Muscle of arm (tissue), 12 donors: Measurements from ENCODE around the gene INPP5A. TPM values are rescaled to one million over a fixed set of nuclear protein-coding genes. Genes with fewer than 3 reads are reported as not detected.

Source experiments
- DNase-seq: peaks from one replicate; pipeline ENCODE4 v3.0.0-alpha.2; 2013
- polyA plus RNA-seq, 12 donors: library from polyadenylated mRNA; unstranded; fragments of 120-200 nt; gene quantifications; one replicate each; pipeline ENCODE4 v1.2.1, GENCODE V29; 2013; ENCODE audit not compliant: insufficient read length in 12 of 12

The INPP5A gene
- polyA plus RNA-seq, 12 donors = 22.2 to 59.4 (median 43.8) TPM; not detected in 1

DNA sequence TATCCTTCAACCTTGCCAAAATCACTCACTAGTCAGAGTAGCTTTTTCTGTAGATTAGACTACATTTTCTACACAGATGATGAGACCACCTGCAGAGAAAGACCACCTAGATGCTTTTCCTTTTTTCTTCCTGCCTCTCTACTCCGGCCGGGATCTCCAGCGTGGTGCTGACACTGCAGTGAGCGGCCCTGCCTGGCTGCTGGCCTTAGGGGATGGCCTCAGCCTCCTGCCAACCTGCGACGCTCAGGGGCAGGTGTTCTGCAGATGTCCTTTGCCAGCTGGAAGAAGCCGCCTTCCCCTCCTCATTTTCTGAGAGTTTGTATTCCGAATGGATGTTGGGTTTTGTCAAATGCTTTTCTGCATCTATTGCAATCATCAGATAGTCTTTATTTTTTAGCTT lies 291.8 kb downstream of the INPP5A start:
- DNase-seq = no peak

DNA sequence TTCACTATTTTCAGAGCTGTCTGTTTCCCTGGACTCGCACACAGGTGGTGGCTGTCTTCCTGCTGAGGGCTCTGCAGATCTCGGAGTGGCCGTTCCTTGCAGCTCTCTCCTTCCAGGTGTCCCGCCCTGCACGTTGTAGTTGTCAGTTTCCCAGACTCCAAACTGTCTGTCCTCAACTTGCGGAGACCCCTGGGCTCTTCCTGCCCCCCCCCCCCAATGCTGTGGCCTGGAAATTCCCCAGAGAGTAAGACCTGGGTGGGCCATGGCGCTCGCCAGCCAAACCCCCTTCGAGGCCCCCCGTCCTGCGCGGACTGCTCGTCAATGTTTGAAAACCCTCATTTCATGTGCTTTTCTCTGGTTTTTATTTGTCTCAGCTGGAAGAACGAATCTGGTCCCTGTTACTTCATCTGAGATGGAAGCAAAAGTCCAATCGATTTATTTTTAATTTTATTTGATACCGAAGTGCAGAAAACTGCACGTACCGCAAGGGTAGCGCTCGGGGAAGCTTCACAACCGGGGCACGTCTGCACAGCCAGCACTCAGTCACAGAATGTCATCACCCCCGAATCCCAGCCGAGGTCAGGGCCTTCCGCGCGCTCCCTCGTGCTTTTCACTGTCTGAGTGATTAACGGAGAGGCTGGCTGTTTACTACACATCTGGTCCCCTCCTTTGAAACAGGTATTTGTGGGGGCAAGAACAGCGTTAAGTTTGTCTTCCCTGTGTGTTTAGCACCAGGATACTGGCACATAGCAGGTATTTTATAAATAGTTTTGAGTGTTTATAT lies 294.8 kb downstream of the INPP5A start:
- DNase-seq = no peak

Other genes with a start within 250 kb of the INPP5A start
- gene STK32C, start 229.8 kb upstream of the INPP5A start, polyA plus RNA-seq = 10 to 100 TPM in 3 of 12 donors, 1 to 10 TPM in 7, not detected in 2; 8.1 to 12.1 (median 9.5) TPM
- gene LRRC27, start 205.6 kb upstream of the INPP5A start, polyA plus RNA-seq = 10 to 100 TPM in 3 of 12 donors, 1 to 10 TPM in 8, not detected in 1; 6.0 to 21.8 (median 8.5) TPM
- 10 to 100 TPM in 2 of 12 donors, 1 to 10 TPM in 9, not detected in 1; 4.6 to 17.2 (median 7.4) TPM for gene PWWP2B, start 140.6 kb upstream of the INPP5A start, polyA plus RNA-seq
- gene NKX6-2, start 248.4 kb downstream of the INPP5A start, polyA plus RNA-seq = 10 to 100 TPM in 1 of 12 donors, 1 to 10 TPM in 9, not detected in 2; 2.3 to 11.3 (median 5.1) TPM